ENCODE data around the gene ST6GALNAC2.
"Not testable (repeated sequence)": the region's sequence is repeated elsewhere in the genome, so short reads cannot be mapped to it uniquely, and the experiment has no call there.

Gene ST6GALNAC2

GRCh38 chr17:76527430-76528111 is 58.1 kb downstream of the ST6GALNAC2 start:
- peaks cover 12% of the 10 kb centered on the region for H3K27me3 ChIP-seq (ENCODE audit: insufficient read depth, low read length)
- no peaks in the 10 kb centered on the region for H3K9me3 ChIP-seq (ENCODE audit: insufficient read depth, low read depth, low read length)
- no peak overlapping the region; the same call in 1 of the 2 replicates for H3K4me3 ChIP-seq (ENCODE audit: low read length)
- no peak overlapping the region; the same call in 1 of the 2 replicates for H3K9ac ChIP-seq (ENCODE audit: low read depth, low read length)
- H3K4me1 ChIP-seq (ENCODE audit: insufficient read depth, low read length): peaks cover 3% of the 10 kb centered on the region; the same call in 1 of the 2 replicates
- no peak overlapping the region for H3K27ac ChIP-seq (ENCODE audit: low read length)
- H3K36me3 ChIP-seq (ENCODE audit: insufficient read depth, low read depth, low read length): no peaks in the 10 kb centered on the region

DNA sequence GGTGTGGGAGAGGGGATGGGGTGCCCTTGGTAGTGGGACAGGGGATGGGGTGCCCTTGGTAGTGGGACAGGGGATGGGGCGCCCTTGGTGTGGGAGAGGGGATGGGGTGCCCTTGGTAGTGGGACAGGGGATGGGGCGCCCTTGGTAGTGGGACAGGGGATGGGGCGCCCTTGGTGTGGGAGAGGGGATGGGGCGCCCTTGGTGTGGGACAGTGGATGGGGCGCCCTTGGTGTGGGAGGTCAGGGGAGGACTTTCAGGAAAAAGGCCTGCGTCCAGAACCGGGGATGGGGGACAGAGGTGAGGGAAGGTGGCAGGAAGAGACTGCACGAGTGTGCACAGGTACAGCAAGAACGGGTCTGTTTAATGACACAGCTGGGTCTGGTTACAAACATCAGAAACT is 58.6 kb downstream of the ST6GALNAC2 start:
- H3K4me3 ChIP-seq (ENCODE audit: low read length); H3K9ac ChIP-seq (ENCODE audit: low read depth, low read length); H3K36me3 ChIP-seq (ENCODE audit: insufficient read depth, low read depth, low read length); H3K4me1 ChIP-seq (ENCODE audit: insufficient read depth, low read length); H3K27ac ChIP-seq (ENCODE audit: low read length); H3K9me3 ChIP-seq (ENCODE audit: insufficient read depth, low read depth, low read length): not testable (repeated sequence)
- H3K27me3 ChIP-seq (ENCODE audit: insufficient read depth, low read length): peaks cover 14% of the 10 kb centered on the region

DNA sequence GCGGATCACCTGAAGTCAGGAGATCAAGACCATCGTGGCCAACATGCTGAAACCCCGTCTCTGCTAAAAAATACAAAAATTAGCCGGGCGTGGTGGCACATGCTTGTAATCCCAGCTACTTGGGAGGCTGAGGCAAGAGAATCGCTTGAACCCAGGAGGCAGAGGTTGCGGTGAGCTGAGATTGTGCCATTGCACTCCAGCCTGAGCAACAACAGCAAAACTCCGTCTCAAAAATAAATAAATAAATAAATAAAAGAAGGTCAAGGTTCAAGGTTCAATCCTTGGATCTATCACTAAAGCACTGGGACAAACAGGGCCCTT is 60.2 kb downstream of the ST6GALNAC2 start:
- not testable (repeated sequence) for H3K9ac ChIP-seq (ENCODE audit: low read depth, low read length)

GRCh38 chr17:76524598-76525512 is 60.8 kb downstream of the ST6GALNAC2 start:
- H3K9ac ChIP-seq (ENCODE audit: low read depth, low read length): no peak overlapping the region
- peaks cover 14% of the 10 kb centered on the region for H3K27me3 ChIP-seq (ENCODE audit: insufficient read depth, low read length)
- no peak overlapping the region for H3K27ac ChIP-seq (ENCODE audit: low read length)
- no peaks in the 10 kb centered on the region for H3K9me3 ChIP-seq (ENCODE audit: insufficient read depth, low read depth, low read length)
- H3K36me3 ChIP-seq (ENCODE audit: insufficient read depth, low read depth, low read length): no peaks in the 10 kb centered on the region
- H3K4me1 ChIP-seq (ENCODE audit: insufficient read depth, low read length): peaks cover 3% of the 10 kb centered on the region; the same call in 1 of the 2 replicates
- H3K4me3 ChIP-seq (ENCODE audit: low read length): no peak overlapping the region

More for the DNA sequence above, 60.2 kb downstream of the ST6GALNAC2 start:
- H3K36me3 ChIP-seq (ENCODE audit: insufficient read depth, low read depth, low read length); H3K27ac ChIP-seq (ENCODE audit: low read length); H3K4me3 ChIP-seq (ENCODE audit: low read length); H3K9me3 ChIP-seq (ENCODE audit: insufficient read depth, low read depth, low read length); H3K4me1 ChIP-seq (ENCODE audit: insufficient read depth, low read length): not testable (repeated sequence)
- peaks cover 14% of the 10 kb centered on the region for H3K27me3 ChIP-seq (ENCODE audit: insufficient read depth, low read length)

DNA sequence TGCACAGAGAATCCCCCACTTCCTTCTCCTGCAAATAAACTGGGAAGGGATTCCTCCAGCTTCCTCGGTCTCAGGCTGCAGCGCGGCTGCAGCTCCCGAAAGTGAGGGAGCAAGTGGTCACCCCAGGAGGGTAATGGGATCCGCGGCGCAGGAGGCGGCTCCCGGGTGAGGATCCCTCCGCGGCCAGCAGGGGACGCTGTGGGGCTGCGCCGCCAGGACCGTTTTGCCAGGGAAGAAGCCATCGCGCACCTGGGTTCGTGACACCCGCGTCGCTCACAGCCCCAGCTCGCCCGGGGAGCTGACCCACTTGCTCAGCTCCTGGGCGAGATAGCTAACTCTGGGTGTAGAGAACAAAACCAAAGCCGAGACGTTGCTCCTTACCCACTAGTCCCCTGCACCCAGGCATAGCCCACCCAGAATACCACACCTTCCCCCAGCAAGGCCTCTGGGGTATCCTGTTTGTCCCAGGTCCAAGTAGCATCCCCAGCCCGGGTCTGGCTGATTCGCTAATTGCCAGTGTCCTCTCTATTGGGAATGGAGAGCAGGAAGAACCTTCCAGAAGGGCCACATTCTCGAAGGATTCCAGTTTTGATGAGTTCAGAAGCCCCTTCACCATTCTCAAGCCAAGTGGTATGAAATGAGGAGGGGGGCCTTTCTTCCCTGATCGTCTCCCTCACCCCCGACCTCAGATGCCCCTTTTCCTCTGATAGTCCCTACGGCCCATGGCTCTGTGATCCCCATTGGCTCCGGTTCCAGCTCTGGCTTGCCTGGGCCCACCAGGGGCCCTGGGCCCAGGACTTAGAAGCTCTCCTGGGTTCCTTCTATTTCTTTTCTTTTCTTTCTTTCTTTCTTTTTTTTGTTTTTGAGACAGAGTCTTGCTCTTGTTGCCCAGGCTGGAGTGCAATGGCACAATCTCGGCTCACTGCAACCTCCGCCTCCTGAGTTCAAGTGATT is 62.3 kb downstream of the ST6GALNAC2 start:
- Histone ChIP-seq H3K27me3 (ENCODE audit: insufficient read depth, low read length) (peaks cover 14% of the 10 kb centered on the region), H3K4me1 (ENCODE audit: insufficient read depth, low read length) (no peaks in the 10 kb centered on the region; the same call in 1 of the 2 replicates), H3K36me3 (ENCODE audit: insufficient read depth, low read depth, low read length) (no peaks in the 10 kb centered on the region), H3K4me3 (ENCODE audit: low read length) (no peak overlapping the region), H3K9me3 (ENCODE audit: insufficient read depth, low read depth, low read length) (no peaks in the 10 kb centered on the region), H3K9ac (ENCODE audit: low read depth, low read length) (no peak overlapping the region), H3K27ac (ENCODE audit: low read length) (no peak overlapping the region)

DNA sequence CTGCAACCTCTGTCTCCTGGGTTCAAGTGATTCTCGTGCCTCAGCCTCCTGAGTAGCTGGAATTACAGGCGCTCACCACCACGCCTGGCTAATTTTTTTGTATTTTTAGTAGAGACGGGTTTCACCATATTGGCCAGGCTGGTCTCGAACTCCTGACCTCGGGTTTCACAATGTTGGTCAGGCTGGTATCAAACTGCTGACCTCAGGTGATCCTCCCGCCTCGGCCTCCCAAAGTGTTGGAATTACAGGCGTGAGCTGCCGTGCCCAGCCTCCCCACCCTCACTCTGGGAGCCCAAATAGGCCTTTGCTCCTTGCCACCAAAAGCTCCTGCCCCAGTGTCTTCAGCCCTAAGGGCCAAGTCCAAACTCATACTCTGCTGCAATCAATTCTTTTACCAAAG is 64.0 kb downstream of the ST6GALNAC2 start:
- H3K36me3 ChIP-seq (ENCODE audit: insufficient read depth, low read depth, low read length); H3K27ac ChIP-seq (ENCODE audit: low read length); H3K9ac ChIP-seq (ENCODE audit: low read depth, low read length); H3K4me1 ChIP-seq (ENCODE audit: insufficient read depth, low read length); H3K4me3 ChIP-seq (ENCODE audit: low read length); H3K9me3 ChIP-seq (ENCODE audit: insufficient read depth, low read depth, low read length): not testable (repeated sequence)
- H3K27me3 ChIP-seq (ENCODE audit: insufficient read depth, low read length): peaks cover 14% of the 10 kb centered on the region

GRCh38 chr17:76521262-76521661 is 64.4 kb downstream of the ST6GALNAC2 start:
- Histone ChIP-seq H3K27me3 (ENCODE audit: insufficient read depth, low read length) (peaks cover 14% of the 10 kb centered on the region), H3K4me1 (ENCODE audit: insufficient read depth, low read length) (no peaks in the 10 kb centered on the region), H3K27ac (ENCODE audit: low read length) (no peak overlapping the region), H3K9me3 (ENCODE audit: insufficient read depth, low read depth, low read length) (no peaks in the 10 kb centered on the region), H3K9ac (ENCODE audit: low read depth, low read length) (no peak overlapping the region), H3K36me3 (ENCODE audit: insufficient read depth, low read depth, low read length) (no peaks in the 10 kb centered on the region), H3K4me3 (ENCODE audit: low read length) (no peak overlapping the region)

DNA sequence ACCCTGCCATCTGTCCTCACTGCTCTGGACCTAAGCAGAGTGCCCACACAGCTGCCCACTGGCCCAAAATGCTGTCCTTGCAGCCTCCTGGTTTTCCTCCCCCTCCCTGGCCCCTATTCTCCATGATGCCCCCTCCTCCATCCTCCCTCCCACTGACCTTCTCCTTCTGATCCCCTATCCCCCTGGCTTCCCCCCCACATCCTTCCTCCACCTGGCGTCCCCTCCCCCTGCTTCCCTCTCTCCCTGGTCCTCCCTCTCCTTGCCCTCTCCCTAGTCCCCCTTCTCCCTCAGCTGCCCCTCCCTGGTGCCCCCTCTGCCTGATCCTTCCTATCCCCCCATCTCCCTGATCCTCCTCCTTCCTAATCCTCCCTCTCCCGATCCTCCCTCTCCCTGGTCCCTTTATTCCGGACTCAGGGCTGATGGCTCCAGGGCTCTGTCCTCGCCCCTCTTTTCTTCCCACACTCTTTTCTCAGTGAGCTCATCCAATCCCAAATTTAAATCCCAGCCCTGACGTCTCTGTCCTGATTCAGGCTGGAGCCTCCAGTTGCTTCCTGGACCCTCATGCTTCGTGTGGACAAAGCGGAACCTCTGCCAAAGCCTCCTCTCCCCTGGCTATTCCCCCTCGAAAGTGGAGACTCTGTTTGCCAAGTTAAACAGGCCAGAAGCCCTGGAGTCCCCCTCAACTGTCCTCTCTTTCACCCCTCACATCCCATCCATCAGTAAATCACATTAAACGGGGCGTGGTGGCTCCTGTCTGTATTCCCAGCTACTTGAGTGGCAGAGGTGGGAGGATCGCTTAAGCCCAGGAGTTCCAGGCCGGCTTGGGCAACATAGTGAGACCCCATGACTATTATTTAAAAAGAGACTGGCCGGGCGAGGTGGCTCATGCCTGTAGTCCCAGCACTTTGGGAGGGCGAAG is 66.4 kb downstream of the ST6GALNAC2 start:
- Histone ChIP-seq H3K9me3 (ENCODE audit: insufficient read depth, low read depth, low read length) (no peaks in the 10 kb centered on the region), H3K27ac (ENCODE audit: low read length) (no peak overlapping the region), H3K9ac (ENCODE audit: low read depth, low read length) (no peak overlapping the region), H3K4me3 (ENCODE audit: low read length) (no peak overlapping the region), H3K4me1 (ENCODE audit: insufficient read depth, low read length) (no peaks in the 10 kb centered on the region), H3K36me3 (ENCODE audit: insufficient read depth, low read depth, low read length) (no peaks in the 10 kb centered on the region), H3K27me3 (ENCODE audit: insufficient read depth, low read length) (peaks cover 14% of the 10 kb centered on the region)

- no peak overlapping the region for H3K27ac ChIP-seq (ENCODE audit: low read length)
- H3K27me3 ChIP-seq (ENCODE audit: insufficient read depth, low read length): peaks cover 3% of the 10 kb centered on the region; the same call in 1 of the 2 replicates
- no peaks in the 10 kb centered on the region for H3K9me3 ChIP-seq (ENCODE audit: insufficient read depth, low read depth, low read length)
- no peak overlapping the region for H3K4me3 ChIP-seq (ENCODE audit: low read length)
- H3K36me3 ChIP-seq (ENCODE audit: insufficient read depth, low read depth, low read length): no peaks in the 10 kb centered on the region
- H3K9ac ChIP-seq (ENCODE audit: low read depth, low read length): no peak overlapping the region
- no peaks in the 10 kb centered on the region for H3K4me1 ChIP-seq (ENCODE audit: insufficient read depth, low read length)
Observed at GRCh38 chr17:76517638-76518038, 68.0 kb downstream of the ST6GALNAC2 start.
